HG02870 (cell line): ENCODE data around the gene ZDHHC19.
"Not testable (repeated sequence)": the region's sequence is repeated elsewhere in the genome, so short reads cannot be mapped to it uniquely, and the experiment has no call there.

ENCODE experiments used
- ATAC-seq: cut with Tn5 transposase; IDR thresholded peaks from one replicate; pipeline ENCODE4 v1.9.1; 2021; ENCODE audit warnings: mild to moderate bottlenecking, moderate library complexity; ENCODE audit not compliant: unreplicated experiment

Gene ZDHHC19

GRCh38 chr3:196205442-196206205, 5.6 kb downstream of the ZDHHC19 start:
- ATAC-seq = not testable (repeated sequence)

- no peak for ATAC-seq
Measured at GRCh38 chr3:196203846-196204245, 7.4 kb downstream of the ZDHHC19 start.

GRCh38 chr3:196202516-196202970, 8.7 kb downstream of the ZDHHC19 start:
- ATAC-seq = peak; percentile 60

GRCh38 chr3:196198771-196199753, 12.1 kb downstream of the ZDHHC19 start:
- no peak for ATAC-seq

- no peak for ATAC-seq
Measured at GRCh38 chr3:196198081-196198675, 13.0 kb downstream of the ZDHHC19 start.

GRCh38 chr3:196197524-196197923, 13.7 kb downstream of the ZDHHC19 start:
- ATAC-seq = no peak

GRCh38 chr3:196195664-196196265, 15.4 kb downstream of the ZDHHC19 start:
- ATAC-seq = no peak

- ATAC-seq = no peak
Measured at GRCh38 chr3:196194542-196194915, 16.7 kb downstream of the ZDHHC19 start.

- ATAC-seq = no peak
Measured at GRCh38 chr3:196193736-196194541, 17.3 kb downstream of the ZDHHC19 start.

- ATAC-seq = no peak
Measured at GRCh38 chr3:196193133-196193735, 18.0 kb downstream of the ZDHHC19 start.

GRCh38 chr3:196192524-196193051, 18.6 kb downstream of the ZDHHC19 start:
- no peak for ATAC-seq

- no peak for ATAC-seq
Measured at GRCh38 chr3:196192036-196192523, 19.1 kb downstream of the ZDHHC19 start.

GRCh38 chr3:196189566-196190347, 21.4 kb downstream of the ZDHHC19 start:
- ATAC-seq = no peak

- peak; percentile 39 for ATAC-seq
Measured at GRCh38 chr3:196186651-196187573, 24.3 kb downstream of the ZDHHC19 start.

- no peak for ATAC-seq
Measured at GRCh38 chr3:196184881-196185280, 26.3 kb downstream of the ZDHHC19 start.

- not testable (repeated sequence) for ATAC-seq
Measured at GRCh38 chr3:196184169-196184432, 27.1 kb downstream of the ZDHHC19 start.

GRCh38 chr3:196181127-196181546, 30.1 kb downstream of the ZDHHC19 start:
- no peak for ATAC-seq

GRCh38 chr3:196180346-196180745, 30.9 kb downstream of the ZDHHC19 start:
- no peak for ATAC-seq
